Progenitor cell of endocrine pancreas (in vitro differentiated cells): ENCODE measurements around the gene SH3RF1. TPM values are rescaled to one million over a fixed set of nuclear protein-coding genes. Genes with fewer than 3 reads are reported as not detected.

Experiments
- DNase-seq: peaks from one replicate; pipeline ENCODE4 v3.0.0; 2021; ENCODE audit warnings: low spot score; ENCODE audit not compliant: unreplicated experiment
- H3K27ac Mint-ChIP-seq: 2 replicates; pipeline ENCODE4 v1.8.0; 2021; ENCODE audit warnings: mild to moderate bottlenecking, moderate library complexity, mixed read lengths
- H3K27me3 Mint-ChIP-seq: 2 replicates; pipeline ENCODE4 v1.8.0; 2021; ENCODE audit warnings: mixed read lengths
- H3K36me3 Mint-ChIP-seq: 2 replicates; pipeline ENCODE4 v1.8.0; 2022; ENCODE audit warnings: mixed read lengths; ENCODE audit not compliant: insufficient read depth
- H3K4me1 Mint-ChIP-seq: 2 replicates; pipeline ENCODE4 v1.8.0; 2021; ENCODE audit warnings: low read depth, mixed read lengths
- H3K4me3 Mint-ChIP-seq: 2 replicates; pipeline ENCODE4 v1.8.0; 2021; ENCODE audit warnings: low read depth, mild to moderate bottlenecking, moderate library complexity, mixed read lengths
- H3K9me3 Mint-ChIP-seq: 2 replicates; pipeline ENCODE4 v1.8.0; 2021; ENCODE audit warnings: low read depth, mixed read lengths
- CTCF ChIP-seq: fragments of 200-600 bp; sonication (generic); IDR thresholded peaks from one replicate; pipeline ENCODE4 v1.5.0; 2021; ENCODE audit warnings: antibody characterized with exemption, mild to moderate bottlenecking; ENCODE audit not compliant: unreplicated experiment
- total RNA-seq: library from RNA; stranded (reverse); gene quantifications from 2 replicates; pipeline ENCODE4 v1.2.1, GENCODE V29; 2021

SH3RF1 gene
- total RNA-seq, 1 donor from 2014 or later = 31.1 TPM

GRCh38 chr4:169215656-169216055, 55.1 kb downstream of the SH3RF1 start:
- TF ChIP-seq CTCF = no peak
- Mint-ChIP-seq H3K27ac (no peak overlapping the region), H3K36me3 (peaks cover 21% of the 10 kb centered on the region), H3K9me3 (peaks cover 21% of the 10 kb centered on the region), H3K4me1 (peaks cover 12% of the 10 kb centered on the region), H3K4me3 (no peak overlapping the region), H3K27me3 (no peaks in the 10 kb centered on the region)
- no peak for DNase-seq

- DNase-seq = no peak
- H3K27me3 Mint-ChIP-seq = no peaks in the 10 kb centered on the region
- peaks cover 21% of the 10 kb centered on the region for H3K9me3 Mint-ChIP-seq
- H3K27ac Mint-ChIP-seq = no peak overlapping the region
- peaks cover 26% of the 10 kb centered on the region for H3K36me3 Mint-ChIP-seq
- TF ChIP-seq CTCF = no peak
- no peak overlapping the region for H3K4me3 Mint-ChIP-seq
- H3K4me1 Mint-ChIP-seq = peaks cover 15% of the 10 kb centered on the region
Measured at GRCh38 chr4:169212981-169213380, 57.8 kb downstream of the SH3RF1 start.

- no peak for DNase-seq
- TF ChIP-seq CTCF = no peak
- H3K27ac Mint-ChIP-seq = no peak overlapping the region
- no peaks in the 10 kb centered on the region for H3K27me3 Mint-ChIP-seq
- no peak overlapping the region for H3K4me3 Mint-ChIP-seq
- H3K36me3 Mint-ChIP-seq = peaks cover 25% of the 10 kb centered on the region
- peaks cover 24% of the 10 kb centered on the region for H3K4me1 Mint-ChIP-seq
- H3K9me3 Mint-ChIP-seq = peaks cover 21% of the 10 kb centered on the region
Measured at GRCh38 chr4:169210504-169211118, 60.1 kb downstream of the SH3RF1 start.

GRCh38 chr4:169209388-169209883, 61.3 kb downstream of the SH3RF1 start:
- Mint-ChIP-seq H3K4me1 (peaks cover 27% of the 10 kb centered on the region), H3K9me3 (peaks cover 14% of the 10 kb centered on the region), H3K36me3 (peaks cover 18% of the 10 kb centered on the region), H3K4me3 (no peak overlapping the region), H3K27me3 (no peaks in the 10 kb centered on the region), H3K27ac (peak overlapping the region; percentile 56)
- no peak for DNase-seq
- no peak for TF ChIP-seq CTCF

GRCh38 chr4:169208516-169208915, 62.2 kb downstream of the SH3RF1 start:
- peaks cover 33% of the 10 kb centered on the region for H3K4me1 Mint-ChIP-seq
- no peaks in the 10 kb centered on the region for H3K27me3 Mint-ChIP-seq
- H3K9me3 Mint-ChIP-seq = peaks cover 4% of the 10 kb centered on the region
- no peak for DNase-seq
- no peak for TF ChIP-seq CTCF
- H3K27ac Mint-ChIP-seq = no peak overlapping the region
- no peak overlapping the region for H3K4me3 Mint-ChIP-seq
- peaks cover 9% of the 10 kb centered on the region for H3K36me3 Mint-ChIP-seq
